HG02798 (cell line): ENCODE results near the gene CDH26.
A peak's percentile ranks its signal among the peaks of the same experiment; 100 is the strongest.

Experiments
- ATAC-seq: cut with Tn5 transposase; IDR thresholded peaks from one replicate; pipeline ENCODE4 v1.9.1; 2021; ENCODE audit warnings: mild to moderate bottlenecking; ENCODE audit not compliant: unreplicated experiment, poor library complexity

Gene CDH26

GRCh38 chr20:59958123-59958522 is at the start of gene CDH26:
Gene CDH26 (plus strand): TSS chr20:59958423. CDS start chr20:59958727, 304 bp downstream.
- no peak for ATAC-seq

- no peak for ATAC-seq
Observed at GRCh38 chr20:59908855-59909254, 49.4 kb upstream of the CDH26 start.

GRCh38 chr20:59911041-59911440 is 47.2 kb upstream of the CDH26 start:
- ATAC-seq, result no peak

- no peak for ATAC-seq
Observed at GRCh38 chr20:59912609-59913008, 45.6 kb upstream of the CDH26 start.

GRCh38 chr20:59920944-59921343 is 37.3 kb upstream of the CDH26 start:
- ATAC-seq, result no peak

- ATAC-seq, result no peak
Observed at GRCh38 chr20:59923514-59923913, 34.7 kb upstream of the CDH26 start.

GRCh38 chr20:59925359-59925758 is 32.9 kb upstream of the CDH26 start:
- no peak for ATAC-seq

GRCh38 chr20:59925899-59926298 is 32.3 kb upstream of the CDH26 start:
- ATAC-seq, result no peak

GRCh38 chr20:59931511-59932312 is 26.5 kb upstream of the CDH26 start:
- ATAC-seq, result no peak

- ATAC-seq, result no peak
Observed at GRCh38 chr20:59932616-59933295, 25.5 kb upstream of the CDH26 start.

- ATAC-seq, result peak; percentile 12
Observed at GRCh38 chr20:59933296-59933848, 24.9 kb upstream of the CDH26 start, which contains the start of gene SYCP2. Gene SYCP2 (minus strand): TSS chr20:59933637. CDS start chr20:59922413, 11,224 bp downstream.

- ATAC-seq, result peak; percentile 91
Observed at GRCh38 chr20:59933849-59934585, 24.2 kb upstream of the CDH26 start.

GRCh38 chr20:59935457-59936185 is 22.6 kb upstream of the CDH26 start:
- no peak for ATAC-seq

GRCh38 chr20:59936409-59936808 is 21.8 kb upstream of the CDH26 start:
- no peak for ATAC-seq

GRCh38 chr20:59937150-59937549 is 21.1 kb upstream of the CDH26 start:
- no peak for ATAC-seq

GRCh38 chr20:59938221-59938620 is 20.0 kb upstream of the CDH26 start:
- no peak for ATAC-seq

- no peak for ATAC-seq
Observed at GRCh38 chr20:59938696-59939051, 19.5 kb upstream of the CDH26 start.

GRCh38 chr20:59939052-59939878 is 19.0 kb upstream of the CDH26 start:
- ATAC-seq, result no peak

GRCh38 chr20:59939879-59940128 is 18.4 kb upstream of the CDH26 start:
- peak; percentile 26 for ATAC-seq
